Measurements from ENCODE around the gene FAIM2.

The FAIM2 gene

DNA sequence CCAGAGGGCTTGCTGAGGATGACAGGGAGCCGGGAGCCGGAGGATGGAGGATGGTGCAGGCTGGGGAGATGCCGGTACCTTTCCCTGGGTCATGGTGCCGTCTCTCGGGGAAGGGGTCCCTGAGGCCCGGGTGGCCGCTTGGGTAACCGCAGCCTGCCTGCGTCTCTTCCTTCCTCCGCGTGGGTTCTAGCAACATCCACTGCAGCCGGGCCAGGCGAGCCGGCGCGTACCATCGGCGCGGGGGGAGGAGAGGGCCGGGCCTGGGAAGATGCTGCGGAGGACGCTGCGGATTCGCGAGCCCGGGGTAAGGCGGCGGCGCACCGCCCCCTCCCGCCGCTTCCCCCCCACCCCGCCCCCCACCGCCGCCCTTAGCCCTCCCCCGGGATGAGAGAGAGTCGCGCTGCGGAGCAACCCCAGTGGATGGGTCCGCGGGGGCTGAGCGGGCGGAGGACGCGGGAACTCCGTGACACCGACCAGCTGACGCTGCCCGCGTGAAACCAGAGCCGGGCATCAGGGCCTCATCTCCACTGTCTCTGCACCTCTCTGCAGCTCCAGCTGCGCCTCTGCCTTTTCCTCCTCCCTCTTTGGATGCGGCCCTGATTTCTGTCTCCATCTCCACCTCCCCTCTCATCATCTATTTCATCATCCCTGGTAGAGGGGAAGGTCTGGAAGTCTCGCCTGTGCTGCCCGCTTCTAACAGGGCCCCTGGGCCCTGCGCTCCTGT is at the start of gene FAIM2:
TSS of gene FAIM2 (minus strand) at position 201 of the 724 bp plus-strand sequence. CDS start at position 93, 108 bp downstream.
- DNase-seq: peak; percentile 51

GRCh38 chr12:49953151-49953550 is 49.5 kb upstream of the FAIM2 start:
- no peak for DNase-seq

DNA sequence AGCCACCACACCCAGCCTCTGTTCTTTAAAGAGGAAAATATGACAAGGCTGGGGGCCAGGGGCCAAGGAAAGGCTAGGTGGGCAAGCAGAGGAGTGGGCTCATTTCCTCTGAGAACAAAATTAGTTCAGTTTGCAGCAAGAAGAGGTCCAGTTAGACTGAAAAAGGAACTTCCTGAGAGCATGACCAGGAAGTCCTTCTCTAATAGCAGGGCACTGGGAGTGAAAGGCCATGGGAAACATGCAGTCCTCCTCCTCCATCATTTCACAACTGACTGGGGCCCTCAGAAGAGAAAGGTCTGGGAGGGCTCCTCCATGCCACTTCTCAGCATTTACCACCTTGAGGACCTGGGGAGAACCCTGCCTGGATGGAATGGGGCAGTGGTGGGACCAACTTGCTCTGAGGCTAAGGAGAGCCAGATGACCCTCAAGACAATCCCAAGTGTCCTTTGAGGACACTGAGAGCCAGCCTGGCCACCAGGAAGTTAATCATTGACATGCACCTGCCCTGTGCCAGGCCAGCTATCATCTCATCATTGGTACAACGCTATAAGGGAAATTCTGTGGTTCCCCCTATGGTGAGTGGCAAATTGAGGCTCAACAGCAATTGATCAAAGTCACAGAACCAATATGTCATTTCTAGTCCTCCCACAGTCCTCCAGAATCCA is 48.8 kb upstream of the FAIM2 start:
- no peak for DNase-seq

DNA sequence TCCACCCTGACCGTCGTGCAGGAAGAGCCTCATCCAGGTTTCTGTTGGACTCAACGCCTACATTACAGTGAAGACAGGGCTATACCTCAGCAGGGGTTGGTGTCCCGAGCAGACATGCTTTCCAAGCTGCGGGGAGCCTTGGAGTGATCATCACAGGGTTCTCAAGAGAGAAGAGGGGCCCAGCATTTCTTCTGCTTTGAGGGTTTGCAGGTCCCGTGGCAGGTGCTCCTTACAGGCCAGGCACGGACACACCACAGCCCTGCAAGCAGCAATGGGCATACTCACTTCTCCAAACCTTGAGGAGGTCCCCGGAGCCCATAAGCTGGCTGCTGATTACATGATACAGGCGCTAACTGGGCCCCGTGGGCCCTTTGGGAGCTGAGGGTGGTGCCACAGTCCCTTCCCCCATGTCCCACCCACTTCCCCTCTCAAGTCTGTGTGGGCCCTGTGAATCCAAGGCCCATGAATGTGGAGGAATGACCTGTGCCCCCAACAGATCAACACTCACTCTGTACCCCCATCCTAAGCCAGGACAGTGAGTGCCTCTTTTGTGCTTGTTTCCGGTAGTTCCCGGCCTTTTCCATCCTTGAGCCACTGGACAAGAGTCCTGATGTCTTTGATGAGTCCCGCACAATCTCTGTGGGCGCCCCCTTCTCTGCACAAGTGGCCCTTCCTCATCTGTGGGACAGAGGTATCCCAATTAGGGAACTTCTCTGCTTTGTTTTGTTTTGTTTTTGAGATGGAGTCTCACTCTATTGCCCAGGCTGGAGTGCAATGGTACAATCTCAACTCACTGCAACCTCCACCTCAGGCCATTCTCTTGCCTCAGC is 47.9 kb upstream of the FAIM2 start:
- no peak for DNase-seq

GRCh38 chr12:49950273-49951251 is 46.9 kb upstream of the FAIM2 start, which contains the start of gene AQP2:
Gene AQP2 (plus strand): TSS chr12:49950737. CDS start chr12:49950831, 94 bp downstream.
- no peak for DNase-seq

GRCh38 chr12:49949866-49950265 is 46.2 kb upstream of the FAIM2 start:
- no peak for DNase-seq

DNA sequence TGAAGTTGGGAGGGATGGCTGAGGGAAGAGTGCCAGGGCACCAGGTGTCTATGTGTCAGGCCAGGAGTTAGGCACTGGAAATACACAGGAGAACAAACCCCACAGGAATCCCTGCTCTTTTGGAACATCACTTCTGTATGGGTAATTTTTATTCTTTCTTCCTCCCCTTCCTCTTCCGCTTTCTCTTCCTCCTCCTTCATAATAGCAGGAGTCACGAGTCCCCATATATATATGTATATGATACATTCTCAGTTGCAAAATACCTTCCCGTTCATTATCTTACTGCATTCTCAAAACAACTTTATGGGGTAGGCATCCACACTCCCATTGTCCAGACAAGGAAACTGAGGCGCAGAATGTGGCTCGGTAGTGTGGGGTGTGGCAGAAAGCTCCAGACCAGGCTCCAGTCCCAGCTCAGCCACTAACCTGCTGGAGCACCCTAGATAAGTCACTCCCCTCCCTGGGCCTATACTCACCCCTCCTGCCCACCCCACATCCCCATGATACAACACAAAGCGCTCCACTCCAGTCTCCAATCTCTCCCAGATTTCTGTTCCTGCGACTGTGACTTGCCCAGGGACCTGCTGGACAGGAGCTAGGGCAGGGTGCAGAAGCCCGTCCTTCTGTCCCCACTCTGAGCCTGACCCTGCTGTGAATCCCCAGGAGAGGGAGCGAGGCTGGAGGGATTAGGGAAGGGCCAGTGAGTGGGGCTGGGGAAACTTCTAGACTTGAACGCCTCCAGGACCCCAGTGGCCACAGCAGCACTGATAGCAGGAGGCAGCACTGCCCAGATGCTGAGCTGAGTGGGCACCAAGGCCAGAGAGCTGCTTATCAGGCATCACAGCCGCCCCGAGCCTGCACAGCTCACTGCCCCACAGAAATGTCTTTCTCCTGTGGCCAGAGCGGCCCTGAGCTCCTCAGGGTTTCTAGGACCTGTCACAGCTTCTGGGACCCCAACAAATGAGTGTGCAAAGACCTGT is 45.5 kb upstream of the FAIM2 start:
- DNase-seq: no peak

DNA sequence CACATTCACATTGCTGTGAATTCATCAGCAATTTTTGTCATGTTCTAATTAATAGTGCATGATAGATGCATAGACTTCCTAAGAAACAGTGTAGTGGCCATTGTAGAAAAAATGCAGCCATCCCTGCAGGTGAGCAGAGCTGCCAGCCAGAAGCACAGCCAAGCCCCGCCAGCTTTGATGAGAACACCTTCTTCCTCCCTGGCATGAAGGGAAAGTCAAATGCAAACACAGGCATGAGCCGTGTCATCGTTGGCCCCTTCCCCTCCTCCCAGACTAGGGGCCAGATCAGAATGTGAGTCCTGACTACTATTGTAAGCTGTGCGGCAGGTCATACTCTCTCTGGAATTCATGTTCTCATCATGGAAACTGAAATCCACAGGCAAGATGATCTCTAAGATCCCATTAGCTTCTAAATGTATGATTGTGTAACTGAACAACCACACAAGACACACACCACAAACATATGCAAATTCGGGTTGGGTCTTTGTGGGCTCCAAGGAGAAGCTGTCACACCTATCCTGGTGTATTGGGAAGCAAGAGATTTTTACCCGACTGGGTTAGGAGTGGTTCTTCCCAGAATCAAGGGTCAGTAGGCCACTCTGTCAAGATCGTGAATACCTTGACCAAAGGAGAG is 44.0 kb upstream of the FAIM2 start:
- no peak for DNase-seq

DNA sequence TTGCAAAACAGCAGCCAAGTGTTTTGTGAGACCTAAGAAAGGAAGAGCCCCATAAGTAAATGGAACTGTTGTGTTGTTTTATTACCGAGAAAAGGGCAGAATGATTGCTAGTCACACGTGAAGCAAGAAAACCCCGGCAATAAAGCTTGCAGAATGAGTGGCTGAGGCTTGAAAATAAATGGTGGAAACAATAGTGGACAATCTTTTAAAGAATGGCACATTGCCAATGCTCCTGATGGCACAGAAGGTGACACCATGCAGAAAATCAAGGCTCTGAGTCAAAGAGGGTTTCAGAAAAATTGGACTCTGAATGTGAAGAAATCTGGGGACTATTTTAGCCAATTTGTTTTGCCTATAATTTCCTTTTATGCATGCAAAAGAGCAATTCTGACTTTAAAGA is 42.8 kb upstream of the FAIM2 start:
- DNase-seq: no peak

DNA sequence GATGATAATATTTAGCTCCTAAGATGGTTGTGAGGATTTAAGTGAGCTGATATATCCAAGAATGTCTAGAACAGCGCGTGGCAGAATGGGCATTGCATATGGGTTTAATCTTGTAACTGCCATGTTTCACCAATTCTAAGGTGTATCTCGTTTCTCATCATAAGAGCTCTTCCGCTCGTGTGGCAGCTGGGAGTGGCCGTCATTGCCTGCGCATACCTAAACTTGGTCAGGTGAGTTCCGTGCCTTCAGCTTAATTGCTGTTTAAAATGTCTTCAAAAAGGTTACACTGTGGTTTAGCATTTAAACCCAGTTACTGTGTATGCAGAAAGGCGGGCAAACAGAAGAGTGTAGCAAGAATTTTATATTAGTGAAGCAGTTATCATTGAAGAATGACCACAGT is 42.4 kb upstream of the FAIM2 start:
- DNase-seq: no peak

DNA sequence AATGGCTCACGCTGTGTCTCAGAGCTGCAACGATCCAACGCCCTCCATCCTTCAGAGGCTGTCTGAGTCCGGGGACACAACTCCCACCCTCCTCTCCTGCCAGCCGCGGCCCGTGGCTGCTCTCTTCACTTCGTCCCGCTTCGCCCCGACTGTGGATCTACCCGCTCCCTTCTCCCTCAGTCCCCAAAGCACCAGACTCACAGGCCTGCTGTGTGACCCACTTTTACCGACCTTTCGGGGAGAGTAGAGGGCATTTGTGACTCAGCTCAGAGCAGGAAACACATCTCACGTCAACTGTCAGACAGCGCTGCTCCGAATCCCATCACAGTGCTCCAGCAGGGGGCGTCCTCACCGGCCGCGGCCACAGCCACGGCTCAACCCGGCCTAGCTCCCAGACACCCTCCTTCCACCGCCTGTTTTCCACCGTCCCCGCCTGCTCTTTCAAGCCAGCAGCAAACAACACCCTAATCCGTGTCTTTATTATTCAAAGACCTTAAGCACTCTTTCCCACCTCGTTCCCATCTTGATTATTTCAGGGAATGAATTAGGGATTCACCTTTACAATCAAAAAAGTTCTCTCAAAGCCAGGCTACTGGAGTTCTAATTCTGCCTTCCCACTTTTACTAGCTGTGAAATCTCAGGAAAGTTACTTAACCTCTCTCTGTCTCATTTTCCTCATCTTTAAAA is 41.8 kb upstream of the FAIM2 start:
- peak; percentile 85 for DNase-seq

GRCh38 chr12:49944718-49945117 is 41.0 kb upstream of the FAIM2 start:
- DNase-seq: no peak

- no peak for DNase-seq
These were observed 40.3 kb upstream of the FAIM2 start for GRCh38 chr12:49944046-49944445.

DNA sequence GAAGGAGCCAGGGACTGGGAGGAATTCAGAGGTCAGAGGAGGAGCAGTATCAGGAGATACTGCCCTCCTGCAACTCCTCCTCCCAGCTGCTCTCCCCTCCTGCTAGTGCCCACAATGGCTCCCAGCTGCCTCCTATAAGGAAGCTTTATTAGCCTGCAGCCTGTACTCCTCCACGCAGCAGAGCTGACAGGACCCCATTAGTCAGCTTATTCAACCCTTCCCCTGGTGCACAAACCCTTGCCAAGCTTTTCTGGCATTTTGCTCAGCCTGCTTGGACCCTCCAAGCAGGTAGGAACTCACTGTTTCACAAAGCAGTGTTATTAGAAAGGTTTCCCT is 39.9 kb upstream of the FAIM2 start:
- no peak for DNase-seq

DNA sequence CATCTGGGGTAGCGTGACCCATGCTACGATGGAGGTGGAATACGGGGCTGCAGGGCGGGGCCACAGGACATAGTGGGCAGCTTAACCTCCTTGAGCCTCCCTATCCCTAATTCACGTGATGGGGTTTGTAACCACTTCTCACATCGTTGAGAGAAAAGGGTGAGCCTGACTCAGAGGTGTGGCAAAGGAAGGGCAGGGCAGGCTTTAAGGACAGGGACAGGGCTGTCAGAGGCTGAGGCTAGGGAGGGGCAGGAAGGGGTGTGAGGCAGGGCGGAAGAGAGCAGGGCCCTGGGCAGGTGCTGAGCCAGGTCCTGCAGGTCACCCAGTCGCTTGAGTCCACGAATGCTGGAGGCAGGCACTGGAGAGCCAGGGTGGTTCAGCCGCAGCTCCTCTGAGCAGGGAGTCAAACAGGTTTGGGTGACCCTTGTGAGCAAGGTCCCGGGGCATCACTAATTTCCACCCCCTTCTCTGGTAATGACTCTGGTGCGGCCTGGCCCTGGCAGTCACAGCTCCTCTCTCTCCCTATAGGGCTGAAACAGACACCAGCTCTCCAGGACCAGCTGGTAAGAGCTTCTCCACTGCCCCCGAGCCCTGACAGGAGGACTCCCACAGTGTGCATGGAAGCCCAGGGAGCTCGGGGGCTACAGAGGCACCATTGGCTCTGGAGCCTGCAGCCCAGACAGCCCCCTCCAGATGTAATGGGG is 39.4 kb upstream of the FAIM2 start:
- no peak for DNase-seq

DNA sequence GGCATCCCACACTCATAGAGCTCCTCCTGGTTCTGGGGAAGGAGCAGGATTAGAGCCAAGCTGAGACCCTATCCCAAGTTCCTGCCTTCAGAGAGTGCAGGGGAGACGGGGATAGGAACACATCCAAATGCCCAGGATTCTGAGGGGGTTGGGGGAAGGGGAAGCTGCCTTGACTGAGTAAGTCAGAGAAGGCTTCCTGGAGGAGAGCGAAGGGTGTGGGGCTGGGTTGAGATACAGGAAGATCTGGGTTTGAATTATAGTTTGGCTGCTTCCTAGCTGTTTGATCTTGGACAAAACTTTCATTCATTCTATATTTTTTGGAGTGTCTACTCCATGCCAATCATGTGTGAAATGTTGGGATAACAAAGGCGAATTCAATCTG is 38.8 kb upstream of the FAIM2 start:
- DNase-seq: no peak

DNA sequence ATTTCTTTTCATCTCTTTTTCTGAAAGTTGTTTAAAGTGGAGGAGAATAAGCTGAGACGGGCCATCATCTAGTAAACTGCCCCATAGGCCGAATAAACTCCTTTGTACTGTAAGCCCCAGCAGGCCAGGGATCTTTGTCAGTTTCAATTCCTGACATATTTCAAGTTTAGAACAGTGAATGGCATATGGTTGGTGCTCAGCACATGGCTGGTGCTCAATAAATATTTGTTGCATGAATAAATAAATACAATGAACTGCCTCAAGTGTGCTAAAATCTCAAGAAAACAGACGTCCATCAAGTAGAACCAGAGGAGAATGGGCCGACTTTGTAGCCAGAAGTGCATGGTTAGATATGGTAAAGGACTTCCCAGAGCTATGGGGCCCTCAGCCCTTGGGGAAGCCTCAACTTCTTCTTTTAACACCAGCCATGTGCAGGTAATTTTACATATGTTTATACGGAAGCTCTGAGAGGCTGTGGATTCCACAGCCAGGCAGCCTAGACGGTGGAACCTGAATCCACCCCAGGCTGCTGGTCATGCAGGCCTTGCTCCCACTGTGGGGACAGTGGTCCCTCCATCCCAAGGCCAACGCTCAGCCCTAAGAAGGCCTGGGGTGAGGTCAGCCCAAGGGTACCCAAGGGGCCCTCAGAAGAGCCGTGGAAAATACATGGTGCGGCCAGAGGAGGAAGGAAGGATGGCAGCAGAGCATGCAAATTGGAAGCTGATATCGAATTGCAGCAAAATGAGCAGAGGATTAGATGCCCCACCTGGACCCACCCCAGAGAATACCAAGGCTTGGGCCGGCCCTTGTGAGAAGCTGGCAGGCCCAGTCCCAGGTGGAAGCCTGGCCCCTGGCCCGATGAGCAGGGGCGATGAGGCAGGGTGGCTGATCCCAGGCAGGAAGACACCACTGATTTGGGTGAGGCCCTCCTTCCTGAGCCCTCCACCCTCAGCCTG is 38.1 kb upstream of the FAIM2 start:
- DNase-seq: no peak

DNA sequence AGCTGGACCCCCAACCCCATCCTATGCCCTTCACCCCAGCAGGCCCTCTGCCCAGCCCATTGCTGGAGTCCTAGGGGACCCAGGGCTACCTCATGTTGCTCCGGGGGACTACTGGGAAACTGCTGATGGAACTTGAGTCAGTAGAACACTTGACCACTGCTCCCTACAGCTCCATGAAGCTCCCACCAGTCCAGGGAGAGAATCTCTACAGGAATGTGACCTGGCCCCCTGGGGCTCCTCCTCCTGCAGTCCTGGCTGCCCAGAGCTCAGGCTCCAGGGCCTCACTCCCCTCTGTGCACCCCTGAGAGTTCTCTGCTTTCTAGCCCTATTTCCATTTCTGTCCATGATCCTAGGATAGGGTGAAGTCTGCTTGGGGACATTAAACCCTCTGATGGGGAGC is 36.0 kb upstream of the FAIM2 start:
- DNase-seq: no peak

Data from EL (cell line).